ENCODE results near the gene EPB41L4B. TPM values are rescaled to one million over a fixed set of nuclear protein-coding genes. Genes with fewer than 3 reads are reported as not detected.

The EPB41L4B gene
- total RNA-seq, 4 donors from 2014 or later = 0.42 to 2.3 (median 1.5) TPM

GRCh38 chr9:109171926-109172325 lies 148.9 kb downstream of the EPB41L4B start:
- 80% methylated on average over 3 of the region's 3 CpGs for WGBS

GRCh38 chr9:109168170-109168569 lies 152.7 kb downstream of the EPB41L4B start:
- Histone ChIP-seq H3K4me1 (peaks cover 0 to 16% (median 11%) of the 10 kb centered on the region in 4 donors), H3K9me3 (no peaks in the 10 kb centered on the region), H3K27ac (replicated peaks in 1 of 4) (no peak overlapping the region), H3K36me3 (no peaks in the 10 kb centered on the region), H3K4me3 (no peak overlapping the region), H3K27me3 (peaks cover 0 to 21% (median 0%) of the 10 kb centered on the region in 4 donors)
- intact Hi-C loops (cut with DNase I) = no loop called here
- DNase-seq (ENCODE audit: extremely low spot score) = no peak
- TF ChIP-seq EP300 (IDR thresholded peaks at IDR 0.05) (no peak), POLR2AphosphoS5 (IDR thresholded peaks at IDR 0.05) (no peak), POLR2A (IDR thresholded peaks at IDR 0.05; ENCODE audit: low read depth) (no peak), CTCF (IDR thresholded peaks at IDR 0.05) (no peak)

More at GRCh38 chr9:109171926-109172325, 148.9 kb downstream of the EPB41L4B start:
- peaks cover 0 to 11% (median 0%) of the 10 kb centered on the region in 4 donors for H3K27me3 ChIP-seq
- no peak for DNase-seq (ENCODE audit: extremely low spot score)
- H3K27ac ChIP-seq (replicated peaks in 1 of 4) = no peak overlapping the region
- no peak overlapping the region for H3K4me3 ChIP-seq
- intact Hi-C loops (cut with DNase I) = no loop called here
- no peak for TF ChIP-seq POLR2A (IDR thresholded peaks at IDR 0.05; ENCODE audit: low read depth)
- no peak for TF ChIP-seq POLR2AphosphoS5 (IDR thresholded peaks at IDR 0.05)
- TF ChIP-seq CTCF (IDR thresholded peaks at IDR 0.05) = no peak
- TF ChIP-seq EP300 (IDR thresholded peaks at IDR 0.05) = no peak
- peaks cover 0 to 8% (median 5%) of the 10 kb centered on the region in 4 donors for H3K4me1 ChIP-seq
- no peaks in the 10 kb centered on the region for H3K9me3 ChIP-seq
- peaks cover 0 to 4% (median 0%) of the 10 kb centered on the region in 4 donors for H3K36me3 ChIP-seq

- Histone ChIP-seq H3K27ac (replicated peaks in 1 of 4) (no peak overlapping the region), H3K4me1 (peaks cover 0 to 16% (median 11%) of the 10 kb centered on the region in 4 donors), H3K36me3 (no peaks in the 10 kb centered on the region), H3K9me3 (no peaks in the 10 kb centered on the region), H3K4me3 (peak overlapping the region in 2 of 4 donors; percentile 49 to 52), H3K27me3 (peaks cover 0 to 21% (median 0%) of the 10 kb centered on the region in 4 donors)
- WGBS = 93% methylated on average over 5 of the region's 5 CpGs
- no peak for DNase-seq (ENCODE audit: extremely low spot score)
- intact Hi-C loops (cut with DNase I) = no loop called here
- no peak for TF ChIP-seq POLR2AphosphoS5 (IDR thresholded peaks at IDR 0.05)
- no peak for TF ChIP-seq CTCF (IDR thresholded peaks at IDR 0.05)
- TF ChIP-seq EP300 (IDR thresholded peaks at IDR 0.05) = no peak
- TF ChIP-seq POLR2A (IDR thresholded peaks at IDR 0.05; ENCODE audit: low read depth) = no peak
Measured at GRCh38 chr9:109167716-109168115, 153.1 kb downstream of the EPB41L4B start.

- TF ChIP-seq CTCF (IDR thresholded peaks at IDR 0.05) = no peak
- TF ChIP-seq POLR2AphosphoS5 (IDR thresholded peaks at IDR 0.05) = no peak
- TF ChIP-seq POLR2A (IDR thresholded peaks at IDR 0.05; ENCODE audit: low read depth) = no peak
- TF ChIP-seq EP300 (IDR thresholded peaks at IDR 0.05) = no peak
- no peak within 1 kb of the TSS for H3K27ac ChIP-seq (replicated peaks in 1 of 4)
- peak within 1 kb of the TSS; percentile 49 to 64 (median 52) for H3K4me3 ChIP-seq
- peaks cover 0 to 21% (median 0%) of the 10 kb centered on the region in 4 donors for H3K27me3 ChIP-seq
- 6% methylated on average over 41 of the region's 86 CpGs for WGBS
- H3K36me3 ChIP-seq = no peaks in the 10 kb centered on the region
- no peak for DNase-seq (ENCODE audit: extremely low spot score)
- H3K4me1 ChIP-seq = peaks cover 0 to 16% (median 11%) of the 10 kb centered on the region in 4 donors
- intact Hi-C loops (cut with DNase I) = no loop called here
- H3K9me3 ChIP-seq = no peaks in the 10 kb centered on the region
Measured at GRCh38 chr9:109166771-109167601, 153.9 kb downstream of the EPB41L4B start, which contains the start of gene FRRS1L. Gene FRRS1L (minus strand): TSS chr9:109167249. CDS start chr9:109167138, 111 bp downstream.

Data from esophagus muscularis mucosa (tissue), 4 donors.